H1 (cell line): Measurements from ENCODE around the gene PI4KA. TPM values are rescaled to one million over a fixed set of nuclear protein-coding genes. Genes with fewer than 3 reads are reported as not detected.

Source experiments
- CHD7 ChIP-seq: fragments of 300-600 bp; sonication (generic); IDR thresholded peaks from 2 replicates; pipeline ENCODE4 v1.7.1; 2012; ENCODE audit warnings: low read length, moderate library complexity, mild to moderate bottlenecking, inconsistent platforms; ENCODE audit not compliant: insufficient replicate concordance
- CREB1 ChIP-seq: IDR thresholded peaks from 2 replicates; pipeline ENCODE4 v1.6.1; 2012; ENCODE audit warnings: inconsistent platforms
- CTBP2 ChIP-seq: IDR thresholded peaks from 2 replicates; pipeline ENCODE4 v1.7.0; 2011; ENCODE audit warnings: borderline replicate concordance, mild to moderate bottlenecking, moderate library complexity, mixed read lengths, low read length; ENCODE audit not compliant: insufficient read depth, insufficient read length
- EGR1 ChIP-seq: IDR thresholded peaks from 2 replicates; pipeline ENCODE4 v1.6.1; 2011; ENCODE audit warnings: low read depth, low read length, borderline replicate concordance
- EP300 ChIP-seq, 2 experiments: IDR thresholded peaks; 1 replicate in 1 of 2; 2 replicates in 1 of 2; pipeline ENCODE4 v1.6.1; 2011 to 2012; ENCODE audit warnings: low read depth in 2 of 2, low read length in 2 of 2, mild to moderate bottlenecking in 2 of 2, borderline replicate concordance in 1 of 2, inconsistent platforms in 1 of 2, moderate library complexity in 1 of 2
- HDAC2 ChIP-seq, 2 experiments: fragments of 300-600 bp in 1 of 2; sonication (generic) in 1 of 2; IDR thresholded peaks; 2 replicates each; pipeline ENCODE4 v1.6.1; 2011 to 2012; ENCODE audit warnings: low read depth in 2 of 2, low read length in 2 of 2, mild to moderate bottlenecking in 2 of 2, moderate library complexity in 2 of 2, borderline replicate concordance in 1 of 2, inconsistent platforms in 1 of 2
- KDM4A ChIP-seq: IDR thresholded peaks from one replicate; pipeline ENCODE4 v1.7.1; 2012; ENCODE audit warnings: low read depth, mild to moderate bottlenecking, moderate library complexity, low read length, inconsistent platforms; ENCODE audit not compliant: severe bottlenecking
- PHF8 ChIP-seq: fragments of 200-600 bp; sonication (generic); conservative IDR thresholded peaks from 2 replicates; pipeline ENCODE4 v1.7.1; 2012; ENCODE audit warnings: low read depth, mild to moderate bottlenecking, inconsistent platforms, low read length, moderate library complexity
- polyA plus RNA-seq, 7 experiments: library from polyadenylated mRNA; depleted of rRNA in 3 of 7; stranded (reverse) in 5 of 7; unstranded in 2 of 7; fragments of >200 nt in 5 of 7; fragments of 200-250 nt in 2 of 7; gene quantifications; 1 replicate in 5 of 7; 2 replicates in 1 of 7; 4 replicates in 1 of 7; pipeline versions ENCODE4 v1.2.1 to v1.2.3, GENCODE V29; 2011 to 2013; ENCODE audit warnings: missing spikeins in 2 of 7, mixed read lengths in 2 of 7
- total RNA-seq: library from RNA; stranded (reverse); fragmentation: NEBNext Ultra II Directional; extraction: Animal tissue kit (Norgen Biotek cat#: 25700); gene quantifications from 2 replicates; pipeline ENCODE4 v1.2.1, GENCODE V29; 2021

PI4KA gene
- total and polyA plus RNA-seq, 2 of the 8 experiments (the other 6 are each of a cell fraction or from before 2014, with no cell fraction given): 22.5 to 37.7 TPM

DNA sequence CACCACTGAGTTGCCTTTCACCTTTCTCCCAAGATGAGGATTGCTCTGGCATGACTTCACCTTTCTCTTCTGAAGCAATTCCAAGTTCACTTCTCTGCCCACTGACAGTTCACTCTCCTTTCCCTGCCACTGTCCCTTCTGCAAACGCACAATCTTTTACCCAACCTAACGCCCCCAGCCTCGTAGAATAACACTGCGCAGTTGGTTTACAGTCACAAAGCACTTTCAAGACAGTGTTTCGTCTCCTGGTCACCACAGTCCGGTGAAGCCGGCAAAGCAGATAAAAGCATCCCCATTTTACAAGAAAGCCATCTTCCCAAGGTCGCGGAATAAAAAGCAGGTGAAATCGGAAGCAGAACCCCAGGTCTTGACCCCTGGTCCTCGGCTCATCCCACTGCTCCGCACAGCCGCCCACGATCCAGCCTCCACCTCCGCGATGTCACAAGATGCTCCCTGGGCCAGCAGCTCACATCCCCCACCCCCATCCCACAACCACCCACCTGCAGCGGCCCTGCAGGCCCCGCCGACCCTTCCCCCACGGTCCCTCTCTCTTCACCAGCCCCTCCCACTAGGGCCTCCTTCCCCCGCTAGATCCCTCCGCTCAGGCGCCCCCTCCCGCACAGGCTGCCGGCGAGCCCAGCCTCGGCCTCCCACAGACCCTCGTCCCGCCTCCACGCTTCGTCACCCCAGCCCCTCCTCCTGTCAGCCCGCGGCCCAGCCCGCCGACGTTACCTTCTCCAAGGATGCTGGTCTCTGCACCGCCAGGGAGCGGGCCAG, 585 bp downstream of the PI4KA start (continued):
- TF ChIP-seq CHD7: no peak
- TF ChIP-seq KDM4A: peak; percentile 32
- TF ChIP-seq EP300 (IDR thresholded peaks at IDR 0.05; ENCODE audit: borderline replicate concordance in 1 of 2, low read depth in 2 of 2, low read length in 2 of 2): peak in 1 of 2 experiments; percentile 42; a peak in 1 of 3 replicates
- peak; percentile 48; the same call in 1 of the 2 replicates for TF ChIP-seq EGR1
- TF ChIP-seq HDAC2 (IDR thresholded peaks at IDR 0.05; ENCODE audit: borderline replicate concordance in 1 of 2, low read depth in 2 of 2, low read length in 2 of 2): 0 out of 4 replicates have a peak, but pooled peaks of 1 of the 2 experiments have one; percentile 41
- TF ChIP-seq PHF8: peak; percentile 4; the same call in 1 of the 2 replicates
- TF ChIP-seq CTBP2: no peak
- no peak; the same call in none of the 2 replicates for TF ChIP-seq CREB1
